ENCODE measurements around the gene XBP1. TPM values are rescaled to one million over a fixed set of nuclear protein-coding genes. Genes with fewer than 3 reads are reported as not detected.

XBP1 gene
- total and polyA plus RNA-seq, 2 of the 13 experiments (the other 11 are each of a cell fraction or from before 2014, with no cell fraction given) = 416 to 427 TPM

GRCh38 chr22:28819253-28820096 is 19.1 kb upstream of the XBP1 start (continued):
- TF ChIP-seq DPF2 (CRISPR knock-in tag; IDR thresholded peaks at IDR 0.05; ENCODE audit: borderline replicate concordance, low read depth) (peak; percentile 88), KDM4B (CRISPR knock-in tag; IDR thresholded peaks at IDR 0.05) (0 out of 2 replicates have a peak, but pooled peaks have one; percentile 58), ZNF326 (CRISPR knock-in tag; IDR thresholded peaks at IDR 0.05; ENCODE audit: borderline replicate concordance) (no peak), FOXA3 (CRISPR knock-in tag; IDR thresholded peaks at IDR 0.05) (peak; percentile 96), ZNF280D (CRISPR knock-in tag; IDR thresholded peaks at IDR 0.05) (peak; percentile 54; the same call in 1 of the 2 replicates), KLF16 (CRISPR knock-in tag; IDR thresholded peaks at IDR 0.05) (0 out of 4 replicates have a peak, but pooled peaks of 1 of the 2 experiments have one; percentile 21), RFXAP (CRISPR knock-in tag; IDR thresholded peaks at IDR 0.05; ENCODE audit: borderline replicate concordance) (0 out of 2 replicates have a peak, but pooled peaks have one; percentile 46), ZNF543 (CRISPR knock-in tag; IDR thresholded peaks at IDR 0.05) (0 out of 2 replicates have a peak, but pooled peaks have one; percentile 65), STAT6 (CRISPR knock-in tag; IDR thresholded peaks at IDR 0.05; ENCODE audit: borderline replicate concordance) (no peak), HDAC6 (IDR thresholded peaks at IDR 0.05; ENCODE audit: low read depth, low read length) (no peak), ZNF232 (CRISPR knock-in tag; IDR thresholded peaks at IDR 0.05; ENCODE audit: borderline replicate concordance) (peak; percentile 75; the same call in 1 of the 2 replicates), FOSL2 (CRISPR knock-in tag; IDR thresholded peaks at IDR 0.05) (peak; percentile 66), UBTF (CRISPR knock-in tag; IDR thresholded peaks at IDR 0.05) (peak; percentile 38), ZNF143 (CRISPR knock-in tag; IDR thresholded peaks at IDR 0.05) (peak; percentile 9; the same call in 1 of the 2 replicates), ZNF124 (CRISPR knock-in tag; IDR thresholded peaks at IDR 0.05) (peak; percentile 6; the same call in 1 of the 2 replicates), POGZ (CRISPR knock-in tag; IDR thresholded peaks at IDR 0.05) (peak; percentile 75), ZNF652 (CRISPR knock-in tag; IDR thresholded peaks at IDR 0.05; ENCODE audit: borderline replicate concordance, low read depth) (peak; percentile 81), ZNF382 (CRISPR knock-in tag; IDR thresholded peaks at IDR 0.05; ENCODE audit: borderline replicate concordance) (no peak), ZNF784 (CRISPR knock-in tag; IDR thresholded peaks at IDR 0.05; ENCODE audit: borderline replicate concordance) (0 out of 2 replicates have a peak, but pooled peaks have one; percentile 40)

All from HepG2 (cell line).